Measurements from ENCODE around the gene PRIM1. TPM values are rescaled to one million over a fixed set of nuclear protein-coding genes. Genes with fewer than 3 reads are reported as not detected.

Gene PRIM1
- total and polyA plus RNA-seq, 2 of the 8 experiments (the other 6 are each of a cell fraction or from before 2014, with no cell fraction given), result 52.4 to 61.9 TPM

GRCh38 chr12:56749359-56749758 is 2.8 kb downstream of the PRIM1 start (continued):
- no peak for TF ChIP-seq SIX5 (IDR thresholded peaks at IDR 0.05; ENCODE audit: low read depth, low read length)
- no peak for TF ChIP-seq BCL11A (IDR thresholded peaks at IDR 0.05; ENCODE audit: low read depth in 2 of 2, low read length in 2 of 2)
- TF ChIP-seq, protein P1, sequence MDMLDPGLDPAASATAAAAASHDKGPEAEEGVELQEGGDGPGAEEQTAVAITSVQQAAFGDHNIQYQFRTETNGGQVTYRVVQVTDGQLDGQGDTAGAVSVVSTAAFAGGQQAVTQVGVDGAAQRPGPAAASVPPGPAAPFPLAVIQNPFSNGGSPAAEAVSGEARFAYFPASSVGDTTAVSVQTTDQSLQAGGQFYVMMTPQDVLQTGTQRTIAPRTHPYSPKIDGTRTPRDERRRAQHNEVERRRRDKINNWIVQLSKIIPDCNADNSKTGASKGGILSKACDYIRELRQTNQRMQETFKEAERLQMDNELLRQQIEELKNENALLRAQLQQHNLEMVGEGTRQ (IDR thresholded peaks at IDR 0.05; ENCODE audit: low read length), result no peak
- TF ChIP-seq SIN3A (conservative IDR thresholded peaks at IDR 0.05 in 1 of 2, IDR thresholded peaks at IDR 0.05 in 1 of 2; ENCODE audit: low read depth in 1 of 2, low read length in 2 of 2), result no peak
